ENCODE measurements around the gene RSPH3. TPM values are rescaled to one million over a fixed set of nuclear protein-coding genes. Genes with fewer than 3 reads are reported as not detected.

The RSPH3 gene
- total RNA-seq, 1 experiment from 2014 or later: 3.1 TPM

- Histone ChIP-seq H3K36me3 (ENCODE audit: low read depth, low read length) (no peaks in the 10 kb centered on the region), H3K9me3 (ENCODE audit: low read length) (no peaks in the 10 kb centered on the region), H2AFZ (ENCODE audit: low read length) (no peak overlapping the region), H3K9me2 (replicated peaks; ENCODE audit: low read length) (no peaks in the 10 kb centered on the region), H3K4me3 (ENCODE audit: low read length) (no peak overlapping the region), H3F3A (ENCODE audit: low read length, unreplicated experiment) (no peaks in the 10 kb centered on the region), H3K27ac (ENCODE audit: low read length) (no peak overlapping the region), H3K27me3 (ENCODE audit: low read length) (no peaks in the 10 kb centered on the region), H3K79me2 (ENCODE audit: low read length) (no peaks in the 10 kb centered on the region), H3K4me1 (ENCODE audit: insufficient read depth, low read length) (no peaks in the 10 kb centered on the region), H3K4me2 (ENCODE audit: low read length) (no peak overlapping the region), H3K9ac (ENCODE audit: low read length) (no peak overlapping the region), H4K20me1 (ENCODE audit: low read length) (no peaks in the 10 kb centered on the region)
- TF ChIP-seq EZH2 (IDR thresholded peaks at IDR 0.05; ENCODE audit: low read length, unreplicated experiment) (no peak), CTCF (conservative IDR thresholded peaks at IDR 0.05; ENCODE audit: low read depth, low read length) (peak; percentile 58)
- POLR2A ChIA-PET (ENCODE audit: unreplicated experiment): no interaction called here
- intact Hi-C loops (cut with micrococcal nuclease): loop anchor here (1.0 kb wide), 2 partner anchors 96 to 126 kb away; no protein-coding TSS in a partner anchor
- BruUV-seq (replicated peaks): no TSS peak
- CTCF ChIA-PET: interaction anchor here (1.0 to 1.4 kb wide), 3 partner anchors 9 to 126 kb away, joined by 4 to 14 read pairs (median 6); partner anchors contain the start of gene RSPH3
- ATAC-seq (peak; percentile 64), DNase-seq (peak; percentile 54)
Observed at GRCh38 chr6:159008656-159009288, 8.8 kb upstream of the RSPH3 start.

GRCh38 chr6:159007510-159007909 lies 7.5 kb upstream of the RSPH3 start:
- intact Hi-C loops (cut with micrococcal nuclease): no loop called here
- DNase-seq: no peak
- Histone ChIP-seq H3K4me1 (ENCODE audit: insufficient read depth, low read length) (peaks cover 4% of the 10 kb centered on the region), H3K27ac (ENCODE audit: low read length) (no peak overlapping the region), H3K9me2 (replicated peaks; ENCODE audit: low read length) (no peaks in the 10 kb centered on the region), H2AFZ (ENCODE audit: low read length) (no peak overlapping the region), H3K4me3 (ENCODE audit: low read length) (no peak overlapping the region), H3K27me3 (ENCODE audit: low read length) (no peaks in the 10 kb centered on the region), H3K36me3 (ENCODE audit: low read depth, low read length) (no peaks in the 10 kb centered on the region), H3K79me2 (ENCODE audit: low read length) (no peaks in the 10 kb centered on the region), H3F3A (ENCODE audit: low read length, unreplicated experiment) (no peaks in the 10 kb centered on the region), H3K9me3 (ENCODE audit: low read length) (no peaks in the 10 kb centered on the region), H3K4me2 (ENCODE audit: low read length) (no peak overlapping the region), H4K20me1 (ENCODE audit: low read length) (no peaks in the 10 kb centered on the region), H3K9ac (ENCODE audit: low read length) (no peak overlapping the region)
- ATAC-seq: no peak
- POLR2A ChIA-PET (ENCODE audit: unreplicated experiment): no interaction called here
- BruUV-seq (replicated peaks): no TSS peak
- CTCF ChIA-PET: interaction anchor here (0.6 kb wide), 1 partner anchor 127 kb away, joined by 3 read pairs; no protein-coding TSS in a partner anchor
- TF ChIP-seq CTCF (conservative IDR thresholded peaks at IDR 0.05; ENCODE audit: low read depth, low read length): no peak
- no peak for TF ChIP-seq EZH2phosphoT487 (IDR thresholded peaks at IDR 0.05; ENCODE audit: borderline replicate concordance, low read length)
- TF ChIP-seq EZH2 (IDR thresholded peaks at IDR 0.05; ENCODE audit: low read length, unreplicated experiment): no peak

- TF ChIP-seq CTCF (conservative IDR thresholded peaks at IDR 0.05; ENCODE audit: low read depth, low read length): no peak
- TF ChIP-seq EZH2 (IDR thresholded peaks at IDR 0.05; ENCODE audit: low read length, unreplicated experiment): no peak
- TF ChIP-seq EZH2phosphoT487 (IDR thresholded peaks at IDR 0.05; ENCODE audit: borderline replicate concordance, low read length): no peak
- no peak for DNase-seq
- H3K27ac ChIP-seq (ENCODE audit: low read length): no peak overlapping the region
- no peak overlapping the region for H3K4me2 ChIP-seq (ENCODE audit: low read length)
- POLR2A ChIA-PET (ENCODE audit: unreplicated experiment): no interaction called here
- no TSS peak for BruUV-seq (replicated peaks)
- H4K20me1 ChIP-seq (ENCODE audit: low read length): no peaks in the 10 kb centered on the region
- no peak overlapping the region for H3K4me3 ChIP-seq (ENCODE audit: low read length)
- H3F3A ChIP-seq (ENCODE audit: low read length, unreplicated experiment): no peaks in the 10 kb centered on the region
- H3K36me3 ChIP-seq (ENCODE audit: low read depth, low read length): no peaks in the 10 kb centered on the region
- no peaks in the 10 kb centered on the region for H3K9me3 ChIP-seq (ENCODE audit: low read length)
- intact Hi-C loops (cut with micrococcal nuclease): no loop called here
- H2AFZ ChIP-seq (ENCODE audit: low read length): no peak overlapping the region
- peaks cover 20% of the 10 kb centered on the region for H3K4me1 ChIP-seq (ENCODE audit: insufficient read depth, low read length)
- no peaks in the 10 kb centered on the region for H3K9me2 ChIP-seq (replicated peaks; ENCODE audit: low read length)
- CTCF ChIA-PET: no interaction called here
- no peak overlapping the region for H3K9ac ChIP-seq (ENCODE audit: low read length)
- no peak for ATAC-seq
- H3K79me2 ChIP-seq (ENCODE audit: low read length): no peaks in the 10 kb centered on the region
- H3K27me3 ChIP-seq (ENCODE audit: low read length): no peaks in the 10 kb centered on the region
Observed at GRCh38 chr6:159005436-159005835, 5.4 kb upstream of the RSPH3 start.

Data from PC-3 (cell line).